WTC11 (cell line): ENCODE results near the gene ANGPTL2. TPM values are rescaled to one million over a fixed set of nuclear protein-coding genes. Genes with fewer than 3 reads are reported as not detected.

Experiments used
- ATAC-seq: fragments of 200-7000 bp; cut with Tn5 transposase; 2 replicates; pipeline ENCODE4 v1.10.0; 2021; ENCODE audit warnings: mild to moderate bottlenecking, moderate library complexity
- CTCF ChIA-PET: fragments of 300-600 bp; sonication (Branson Sonifier 250); formaldehyde crosslinking; loops from one replicate; lab custom pipeline; 2021; ENCODE audit warnings: antibody characterized with exemption; lab: Charles Lee
- POLR2A ChIA-PET: fragments of 350-600 bp; sonication (Branson Sonifier 250); formaldehyde crosslinking; loops from one replicate; lab custom pipeline; 2021; ENCODE audit warnings: antibody characterized with exemption; lab: Charles Lee
- DNase-seq: peaks from one replicate; pipeline ENCODE4 v3.0.0; 2021; ENCODE audit warnings: low spot score
- H3K27ac Mint-ChIP-seq: 2 replicates; pipeline ENCODE4 v1.8.0; 2021; ENCODE audit warnings: mixed read lengths
- H3K27me3 Mint-ChIP-seq: 2 replicates; pipeline ENCODE4 v1.8.0; 2021; ENCODE audit warnings: low read depth, mild to moderate bottlenecking, moderate library complexity, mixed read lengths
- H3K36me3 Mint-ChIP-seq: 2 replicates; pipeline ENCODE4 v1.8.0; 2021; ENCODE audit warnings: mixed read lengths
- H3K4me1 Mint-ChIP-seq: 2 replicates; pipeline ENCODE4 v1.8.0; 2022; ENCODE audit warnings: mixed read lengths
- H3K4me3 Mint-ChIP-seq: 2 replicates; pipeline ENCODE4 v1.8.0; 2021; ENCODE audit warnings: mild to moderate bottlenecking, moderate library complexity, mixed read lengths
- H3K9me3 Mint-ChIP-seq: 2 replicates; pipeline ENCODE4 v1.8.0; 2021; ENCODE audit warnings: mixed read lengths
- ARID4B ChIP-seq: sonication (generic); formaldehyde crosslinking; IDR thresholded peaks from 2 replicates; pipeline ENCODE4 v1.8.0; 2023; ENCODE audit warnings: missing genetic modification reagents, mild to moderate bottlenecking, borderline replicate concordance
- E2F4 ChIP-seq: sonication (generic); formaldehyde crosslinking; IDR thresholded peaks from 2 replicates; pipeline ENCODE4 v1.8.1; 2022; ENCODE audit warnings: low read depth, mild to moderate bottlenecking, moderate library complexity, missing genetic modification reagents, borderline replicate concordance
- GABPB1 ChIP-seq: sonication (generic); formaldehyde crosslinking; IDR thresholded peaks from 2 replicates; pipeline ENCODE4 v1.8.1; 2023; ENCODE audit warnings: mild to moderate bottlenecking, missing genetic modification reagents
- JUN ChIP-seq: sonication (generic); formaldehyde crosslinking; IDR thresholded peaks from 2 replicates; pipeline ENCODE4 v1.8.0; 2023; ENCODE audit warnings: mild to moderate bottlenecking, missing genetic modification reagents
- KAT7 ChIP-seq: sonication (generic); formaldehyde crosslinking; IDR thresholded peaks from 2 replicates; pipeline ENCODE4 v1.8.1; 2023; ENCODE audit warnings: missing genetic modification reagents, mild to moderate bottlenecking, borderline replicate concordance
- MXD4 ChIP-seq: fragments of 250-450 bp; sonication (Bioruptor Pico); IDR thresholded peaks from 2 replicates; pipeline ENCODE4 v1.8.0; 2021; ENCODE audit warnings: mild to moderate bottlenecking, moderate library complexity, borderline replicate concordance
- NR3C1 ChIP-seq: sonication (generic); formaldehyde crosslinking; conservative IDR thresholded peaks from 2 replicates; pipeline ENCODE4 v1.8.1; 2023; ENCODE audit warnings: low read depth, mild to moderate bottlenecking, missing genetic modification reagents
- PREB ChIP-seq: sonication (generic); formaldehyde crosslinking; IDR thresholded peaks from 2 replicates; pipeline ENCODE4 v1.8.1; 2022; ENCODE audit warnings: mild to moderate bottlenecking, missing genetic modification reagents, moderate library complexity, borderline replicate concordance
- PRRX2 ChIP-seq: fragments of 250-450 bp; sonication (Bioruptor Pico); IDR thresholded peaks from 2 replicates; pipeline ENCODE4 v1.8.0; 2021; ENCODE audit warnings: mild to moderate bottlenecking
- RORB ChIP-seq: fragments of 250-450 bp; sonication (Bioruptor Pico); IDR thresholded peaks from 2 replicates; pipeline ENCODE4 v1.9.0; 2021; ENCODE audit warnings: mild to moderate bottlenecking
- ZBTB21 ChIP-seq: sonication (generic); formaldehyde crosslinking; IDR thresholded peaks from 2 replicates; pipeline ENCODE4 v1.8.1; 2023; ENCODE audit warnings: mild to moderate bottlenecking, missing genetic modification reagents, borderline replicate concordance
- ZNF219 ChIP-seq: sonication (generic); formaldehyde crosslinking; IDR thresholded peaks from 2 replicates; pipeline ENCODE4 v1.8.0; 2023; ENCODE audit warnings: missing genetic modification reagents, mild to moderate bottlenecking, borderline replicate concordance
- total RNA-seq: library from RNA; stranded (reverse); gene quantifications from 3 replicates; pipeline ENCODE4 v1.2.3, GENCODE V29; 2021

Gene ANGPTL2
- total RNA-seq, 1 experiment from 2014 or later: 4.5 TPM

- no peaks in the 10 kb centered on the region for H3K36me3 Mint-ChIP-seq
- TF ChIP-seq GABPB1 (CRISPR knock-in tag) (peak; percentile 50; the same call in 1 of the 2 replicates), E2F4 (CRISPR knock-in tag) (no peak), ZBTB21 (CRISPR knock-in tag) (no peak), MXD4 (CRISPR knock-in tag) (no peak)
- peaks cover 24% of the 10 kb centered on the region for H3K4me1 Mint-ChIP-seq
- POLR2A ChIA-PET: no interaction called here
- H3K27me3 Mint-ChIP-seq: no peaks in the 10 kb centered on the region
- H3K9me3 Mint-ChIP-seq: no peaks in the 10 kb centered on the region
- H3K27ac Mint-ChIP-seq: no peak overlapping the region
- DNase-seq (no peak), ATAC-seq (no peak)
- CTCF ChIA-PET: interaction anchor here (1.3 kb wide), 1 partner anchor 14 kb away, joined by 4 read pairs; no protein-coding TSS in a partner anchor
- no peak overlapping the region for H3K4me3 Mint-ChIP-seq
These were observed 13.2 kb downstream of the ANGPTL2 start for GRCh38 chr9:127109212-127109711.

GRCh38 chr9:127107929-127108876 lies 14.2 kb downstream of the ANGPTL2 start:
- Mint-ChIP-seq H3K9me3 (no peaks in the 10 kb centered on the region), H3K27ac (0 out of 2 replicates have a peak overlapping the region, but pooled peaks have one; percentile 13), H3K36me3 (no peaks in the 10 kb centered on the region), H3K27me3 (no peaks in the 10 kb centered on the region), H3K4me3 (no peak overlapping the region), H3K4me1 (peaks cover 21% of the 10 kb centered on the region)
- POLR2A ChIA-PET: interaction anchor here (0.9 kb wide), 1 partner anchor 15 kb away, joined by 4 read pairs; no protein-coding TSS in a partner anchor
- ATAC-seq (no peak), DNase-seq (no peak)
- CTCF ChIA-PET: interaction anchor here (1.3 kb wide), 1 partner anchor 15 kb away, joined by 4 read pairs; no protein-coding TSS in a partner anchor
- TF ChIP-seq PRRX2 (CRISPR knock-in tag): no peak
- no peak for TF ChIP-seq ZNF219
- TF ChIP-seq KAT7 (CRISPR knock-in tag): no peak
- no peak for TF ChIP-seq ARID4B (CRISPR knock-in tag)

GRCh38 chr9:127107171-127107928 lies 15.1 kb downstream of the ANGPTL2 start:
- peaks cover 13% of the 10 kb centered on the region for H3K4me1 Mint-ChIP-seq
- no peaks in the 10 kb centered on the region for H3K36me3 Mint-ChIP-seq
- no peaks in the 10 kb centered on the region for H3K9me3 Mint-ChIP-seq
- TF ChIP-seq JUN (CRISPR knock-in tag) (no peak), ZNF219 (no peak), RORB (CRISPR knock-in tag) (no peak), PREB (CRISPR knock-in tag) (no peak), ZBTB21 (CRISPR knock-in tag) (no peak), NR3C1 (CRISPR knock-in tag) (no peak)
- ChIA-PET POLR2A (no interaction called here), CTCF (interaction anchor here (1.0 kb wide), 1 partner anchor 91 kb away, joined by 3 read pairs; no protein-coding TSS in a partner anchor)
- H3K27me3 Mint-ChIP-seq: no peaks in the 10 kb centered on the region
- no peak overlapping the region for H3K4me3 Mint-ChIP-seq
- H3K27ac Mint-ChIP-seq: no peak overlapping the region
- ATAC-seq (no peak), DNase-seq (no peak)
